ENCODE results near the gene CCDC142.

The CCDC142 gene

DNA sequence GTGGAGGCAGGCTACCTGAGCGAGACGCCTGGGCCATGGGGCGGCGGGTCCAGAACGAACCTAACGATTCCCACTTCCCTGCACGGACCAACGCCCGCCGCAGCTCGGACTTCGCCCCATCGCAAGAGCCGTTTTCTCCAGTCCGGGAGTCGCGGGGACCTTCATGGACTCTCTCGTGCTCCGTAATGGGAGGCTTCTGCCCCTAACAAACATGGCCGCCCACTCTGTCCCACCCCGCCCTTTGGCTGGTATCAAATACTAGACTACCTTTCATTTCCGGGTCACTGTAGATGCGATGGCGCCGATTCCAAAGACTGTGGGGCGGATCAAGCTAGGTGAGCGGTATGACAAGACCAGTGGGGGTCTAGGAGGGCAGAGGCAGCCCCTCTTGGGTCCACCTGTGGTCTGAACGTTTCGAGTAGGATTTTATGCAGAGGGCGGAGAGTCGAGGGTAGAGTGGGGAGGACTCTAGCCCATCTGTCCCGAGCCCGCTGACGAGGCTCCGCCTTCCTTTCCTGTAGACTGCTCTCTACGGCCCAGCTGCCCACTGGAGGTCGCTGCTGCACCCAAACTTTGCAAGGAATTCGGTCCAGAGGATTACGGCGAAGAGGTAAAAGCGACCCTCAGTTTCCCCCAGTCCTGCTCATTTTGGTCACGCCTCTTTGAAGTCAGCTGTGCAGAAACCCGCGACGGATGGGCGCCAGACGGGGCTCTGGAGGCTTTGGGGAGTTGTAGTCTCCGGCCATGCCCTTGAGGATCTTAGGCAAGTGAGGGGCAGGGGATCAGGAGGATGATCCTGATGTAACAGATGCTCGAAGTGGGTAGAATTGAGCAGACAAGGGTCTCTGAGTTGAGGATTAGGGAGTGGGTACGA, at the start of gene CCDC142, which contains the start of gene TTC31:
Gene CCDC142 (minus strand): TSS at position 198 of the 874 bp plus-strand sequence. CDS start 161 bp downstream, at position 37.
Gene TTC31 (plus strand): TSS at position 281 of the 874 bp plus-strand sequence. CDS start 15 bp downstream, at position 296.
- DNase-seq: peak; percentile 81 to 100 (median 95)

DNA sequence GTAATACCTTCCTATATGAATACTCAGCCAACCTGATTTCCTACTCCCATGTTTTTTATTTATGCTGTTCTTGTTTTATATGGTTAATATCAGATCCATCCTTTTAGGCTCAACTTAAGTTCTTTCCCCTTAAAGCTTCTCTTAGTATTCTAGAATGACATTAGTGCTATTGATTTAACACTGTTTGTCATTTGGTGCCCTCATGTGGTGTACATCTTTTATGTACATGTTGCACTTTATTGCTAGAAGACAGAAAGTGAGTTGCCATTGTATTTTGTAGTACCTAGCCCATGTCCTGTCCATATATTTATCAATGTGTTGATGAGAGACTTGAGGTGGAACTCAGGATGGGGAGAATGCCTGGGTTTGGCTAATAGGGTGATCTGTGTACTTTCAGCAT, 49.4 kb upstream of the CCDC142 start:
- no peak for DNase-seq

- DNase-seq: no peak
Observed at GRCh38 chr2:74531666-74532065, 48.9 kb upstream of the CCDC142 start.

DNA sequence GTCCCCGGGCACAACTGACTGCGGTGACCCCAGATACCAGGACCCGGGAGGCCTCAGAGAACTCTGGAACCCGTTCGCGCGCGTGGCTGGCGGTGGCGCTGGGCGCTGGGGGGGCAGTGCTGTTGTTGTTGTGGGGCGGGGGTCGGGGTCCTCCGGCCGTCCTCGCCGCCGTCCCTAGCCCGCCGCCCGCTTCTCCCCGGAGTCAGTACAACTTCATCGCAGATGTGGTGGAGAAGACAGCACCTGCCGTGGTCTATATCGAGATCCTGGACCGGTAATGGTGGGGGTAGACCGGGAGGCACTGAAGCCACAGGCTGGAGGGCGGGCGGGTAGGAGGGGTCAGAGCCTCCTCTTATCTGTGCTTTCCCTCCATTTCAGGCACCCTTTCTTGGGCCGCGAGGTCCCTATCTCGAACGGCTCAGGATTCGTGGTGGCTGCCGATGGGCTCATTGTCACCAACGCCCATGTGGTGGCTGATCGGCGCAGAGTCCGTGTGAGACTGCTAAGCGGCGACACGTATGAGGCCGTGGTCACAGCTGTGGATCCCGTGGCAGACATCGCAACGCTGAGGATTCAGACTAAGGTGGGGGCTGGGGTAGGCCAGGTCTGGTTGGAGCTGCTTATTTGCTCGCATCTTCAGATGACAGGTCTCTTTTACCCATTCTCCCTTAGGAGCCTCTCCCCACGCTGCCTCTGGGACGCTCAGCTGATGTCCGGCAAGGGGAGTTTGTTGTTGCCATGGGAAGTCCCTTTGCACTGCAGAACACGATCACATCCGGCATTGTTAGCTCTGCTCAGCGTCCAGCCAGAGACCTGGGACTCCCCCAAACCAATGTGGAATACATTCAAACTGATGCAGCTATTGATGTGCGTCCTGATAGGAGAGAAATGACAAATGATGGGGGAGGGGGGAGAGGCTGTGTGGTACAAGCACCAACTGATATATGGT, 47.7 kb upstream of the CCDC142 start:
- DNase-seq: peak in 18 of 56 donors; percentile 6 to 54 (median 34)

GRCh38 chr2:74529357-74530238, 46.8 kb upstream of the CCDC142 start, which contains the start of the genes AUP1 and HTRA2:
AUP1 (minus strand) TSS chr2:74529706; CDS start chr2:74529629, 77 bp downstream.
HTRA2 (plus strand) TSS chr2:74529933; CDS start chr2:74530007, 74 bp downstream.
- DNase-seq: peak; percentile 83 to 99 (median 97)

DNA sequence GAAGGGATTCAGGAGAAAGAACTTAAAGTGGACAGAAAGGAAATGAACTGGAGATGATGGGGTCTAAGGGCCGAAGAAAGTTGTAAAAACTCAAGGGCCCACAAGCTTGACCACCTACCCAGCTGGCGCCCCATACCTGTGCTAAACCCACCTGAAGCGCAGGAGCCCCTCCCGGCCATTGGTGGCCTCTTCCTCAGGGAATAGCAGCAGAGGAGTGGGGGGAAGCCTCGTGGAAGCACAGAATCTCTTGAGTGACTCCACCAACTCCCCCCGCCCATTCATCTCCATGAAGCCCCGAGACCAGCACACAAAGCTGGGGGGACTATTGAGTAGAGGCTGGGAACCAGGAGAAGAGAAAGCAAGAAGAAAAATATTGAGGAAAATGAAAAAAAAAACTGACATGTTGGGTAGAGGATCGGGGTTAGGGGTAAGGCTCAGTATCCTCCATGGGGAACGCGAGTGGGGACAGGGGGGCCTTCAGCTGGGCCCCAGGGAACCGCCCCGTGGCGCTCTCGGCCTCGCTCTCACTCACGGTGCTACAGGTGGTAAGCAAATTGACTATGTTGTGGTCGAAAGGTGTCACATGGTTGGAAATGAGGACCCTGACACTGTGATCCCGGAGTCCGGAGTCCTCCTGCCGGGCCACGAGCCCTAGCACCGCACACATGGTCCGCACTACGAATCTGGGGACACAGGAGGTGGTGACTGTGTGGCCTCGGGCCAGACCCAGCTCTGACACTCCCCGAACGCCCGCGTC, 46.0 kb upstream of the CCDC142 start:
- peak in 2 of 56 donors; percentile 43 to 58 for DNase-seq

DNA sequence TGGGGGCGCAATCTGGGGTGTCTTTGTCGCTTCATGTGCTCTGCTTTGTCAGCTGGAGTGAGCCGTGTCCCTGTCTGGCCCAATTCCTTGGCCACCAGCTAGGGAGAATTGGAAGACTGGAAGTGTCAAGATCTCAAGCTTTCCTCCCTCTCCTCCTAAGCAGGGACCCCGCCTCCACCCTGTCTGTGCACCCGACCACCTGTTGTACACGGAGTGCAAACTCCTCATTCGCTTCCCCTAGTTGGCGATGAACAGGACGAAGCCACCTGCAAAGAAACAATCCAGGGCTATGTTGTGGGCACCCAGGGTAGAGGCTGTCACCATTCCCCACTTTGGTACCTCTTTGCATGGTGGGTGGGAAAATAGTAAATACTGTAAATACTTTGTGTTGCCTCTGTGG, 44.9 kb upstream of the CCDC142 start:
- no peak for DNase-seq

DNA sequence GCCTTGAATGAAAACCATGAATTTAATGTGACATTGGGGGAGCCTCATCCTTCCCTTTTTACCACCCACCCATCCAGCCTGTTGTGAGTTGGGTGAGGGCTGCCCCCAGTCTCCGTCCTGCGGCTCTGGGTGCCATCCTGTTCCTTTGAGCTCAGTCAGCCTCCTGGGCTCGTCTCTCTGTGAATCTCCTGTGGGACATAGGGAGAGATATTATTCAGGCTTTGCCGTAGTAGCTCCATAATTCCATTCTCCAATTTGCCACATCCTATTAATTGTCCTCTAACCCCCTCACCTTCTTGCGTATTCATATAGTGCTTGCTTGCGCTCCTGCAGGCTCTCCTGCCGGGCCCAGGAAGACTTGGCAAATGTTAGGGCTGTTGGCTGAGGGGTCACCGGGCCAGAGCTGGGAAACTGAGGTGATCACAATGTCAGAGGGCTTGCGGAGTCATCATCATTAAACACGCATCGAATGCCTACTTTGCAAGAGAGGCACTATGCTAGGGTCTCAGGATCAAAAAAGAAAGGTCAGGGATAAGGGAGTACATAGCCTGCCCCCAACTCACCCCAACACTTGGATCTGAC, 43.9 kb upstream of the CCDC142 start:
- no peak for DNase-seq

DNA sequence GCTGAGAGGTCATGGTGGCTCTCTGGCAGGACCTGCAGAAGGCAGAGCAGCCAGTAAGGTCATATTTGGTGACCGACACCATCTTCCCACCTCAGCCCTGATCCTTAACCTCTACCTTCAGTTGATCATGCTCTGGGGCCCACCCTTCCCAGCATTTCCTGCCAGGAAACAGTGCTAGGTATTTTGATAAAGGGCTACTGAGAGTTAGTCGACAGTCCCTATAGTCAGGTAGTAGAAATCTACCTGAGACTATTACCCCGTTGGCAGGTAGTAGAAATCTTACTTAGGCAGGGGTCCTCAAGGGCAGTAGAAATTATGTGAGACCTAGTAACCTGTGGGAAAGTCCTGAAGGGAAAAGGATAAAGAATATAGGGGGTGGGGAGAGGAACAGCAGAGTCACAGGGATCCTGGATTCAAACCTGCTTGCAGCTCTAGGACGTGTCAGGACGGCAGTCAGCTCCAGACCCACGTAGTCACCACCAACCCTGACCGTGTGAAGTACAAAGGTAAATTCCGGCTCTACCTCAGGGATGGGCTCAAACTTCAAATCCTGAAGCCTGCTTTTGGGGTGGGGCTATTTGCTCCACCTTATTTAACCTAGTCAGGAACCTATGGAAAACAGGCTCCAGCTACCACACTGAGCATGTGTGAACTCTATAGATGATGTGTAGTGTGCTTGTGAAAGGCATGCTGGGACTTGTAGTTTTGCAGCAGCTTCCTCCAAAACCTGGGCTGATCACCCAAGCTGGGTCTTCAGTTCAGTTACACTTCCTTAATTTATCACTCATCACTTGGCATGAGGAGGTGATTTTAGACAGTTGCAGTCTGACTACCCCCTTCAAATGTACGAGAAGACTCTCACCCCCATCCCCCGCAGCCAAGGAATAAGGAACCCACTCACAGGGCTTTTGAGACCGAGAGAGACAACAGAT, 43.2 kb upstream of the CCDC142 start, which contains the start of gene DQX1:
Gene DQX1 (minus strand): TSS at position 515 of the 932 bp plus-strand sequence. CDS start 502 bp downstream, at position 13.
- peak in 1 of 56 donors; percentile 15 for DNase-seq

DNA sequence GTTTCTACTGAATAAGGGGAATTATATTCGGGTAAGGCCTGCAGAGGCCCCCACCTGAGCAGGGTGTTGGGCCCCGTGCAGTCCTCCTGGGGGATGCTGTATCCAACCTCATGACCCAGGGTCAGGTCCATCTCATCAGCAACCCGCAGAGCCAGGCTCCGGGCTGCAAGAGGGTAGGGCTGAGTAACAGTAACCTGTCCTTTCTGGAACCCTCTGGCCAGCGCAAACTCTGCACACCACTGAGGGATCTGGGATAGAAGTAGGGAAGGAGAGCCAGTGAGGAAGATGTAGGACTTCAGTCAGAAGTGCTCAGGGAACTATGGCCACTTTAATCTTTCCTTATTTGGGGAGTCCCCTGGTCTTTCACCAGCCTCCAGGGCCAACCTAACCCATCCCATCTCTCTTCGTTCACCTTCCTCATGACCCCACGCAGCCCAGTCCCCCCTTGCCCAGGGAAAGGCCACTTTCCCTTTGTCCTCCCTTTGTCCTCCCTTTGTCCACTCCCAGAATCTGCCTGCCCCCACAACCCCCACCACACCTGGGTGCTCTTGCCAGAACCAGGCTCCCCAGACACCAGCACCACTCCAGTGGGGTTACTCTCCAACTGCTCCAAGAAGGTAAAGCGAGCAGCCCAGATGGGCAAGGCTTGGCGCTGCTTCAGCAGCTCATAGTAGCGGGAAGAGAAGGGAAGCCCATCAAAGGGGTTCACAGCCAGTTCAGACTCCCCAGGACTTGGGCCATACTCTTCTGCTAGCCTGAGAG, 42.3 kb upstream of the CCDC142 start:
- DNase-seq: no peak

DNA sequence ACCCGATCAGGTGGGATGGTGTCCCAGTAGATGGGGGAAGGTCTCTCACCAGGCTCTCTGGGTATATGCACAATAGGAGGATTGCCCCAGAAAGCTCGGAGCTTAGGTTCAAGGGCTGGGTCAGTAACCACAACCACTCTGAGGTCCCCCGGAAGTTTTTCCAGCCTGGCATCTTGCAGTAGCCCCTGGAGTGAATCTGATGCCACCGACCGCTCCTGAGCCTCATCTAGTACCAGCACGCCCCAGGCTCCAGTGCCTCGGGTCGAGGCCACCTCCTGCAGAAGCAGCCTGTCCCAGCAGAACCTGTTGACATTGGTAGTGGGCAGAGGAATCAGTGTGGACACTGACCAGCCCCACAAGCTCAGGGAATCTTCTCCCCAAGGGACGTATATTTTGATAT, 41.2 kb upstream of the CCDC142 start:
- DNase-seq: no peak

DNA sequence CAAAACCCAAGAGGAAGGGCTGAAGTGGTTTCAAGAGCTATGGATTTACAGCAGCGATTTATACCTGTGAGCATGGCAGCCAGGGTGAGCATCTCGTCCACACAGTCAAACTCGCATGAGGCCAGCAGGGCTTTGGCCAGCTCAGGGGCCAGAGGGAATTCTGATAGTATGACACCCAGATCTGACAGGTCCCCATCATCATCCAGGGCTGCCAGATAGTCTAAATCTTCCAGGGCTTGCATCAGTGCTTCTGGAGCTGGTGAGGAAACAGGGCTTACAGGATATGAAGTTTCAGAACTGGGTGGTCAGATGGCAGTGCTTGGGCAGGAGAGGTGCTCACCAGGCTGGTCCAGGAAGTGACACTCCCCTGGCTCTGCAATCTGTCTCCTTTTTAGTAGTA, 39.7 kb upstream of the CCDC142 start:
- DNase-seq: no peak

DNA sequence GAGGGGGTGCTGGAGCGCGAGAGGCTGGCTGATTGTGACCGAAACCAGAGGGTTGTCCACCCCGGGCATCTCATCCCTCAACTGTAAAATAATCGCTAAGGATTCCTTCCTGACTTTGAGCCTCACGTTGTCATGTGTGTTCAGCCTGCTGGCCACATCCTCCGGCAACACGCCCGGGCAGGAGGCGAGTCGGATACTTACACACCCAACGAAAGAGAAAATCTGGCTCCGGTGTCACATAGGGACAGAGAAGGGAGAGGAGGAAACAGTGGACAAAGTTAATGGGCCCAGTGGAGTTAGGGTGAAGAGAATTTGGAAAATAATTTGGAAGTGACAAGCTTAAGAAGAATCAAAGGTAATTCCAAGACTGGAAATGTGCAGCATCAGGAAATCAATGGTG, 33.9 kb upstream of the CCDC142 start:
- DNase-seq: no peak

DNA sequence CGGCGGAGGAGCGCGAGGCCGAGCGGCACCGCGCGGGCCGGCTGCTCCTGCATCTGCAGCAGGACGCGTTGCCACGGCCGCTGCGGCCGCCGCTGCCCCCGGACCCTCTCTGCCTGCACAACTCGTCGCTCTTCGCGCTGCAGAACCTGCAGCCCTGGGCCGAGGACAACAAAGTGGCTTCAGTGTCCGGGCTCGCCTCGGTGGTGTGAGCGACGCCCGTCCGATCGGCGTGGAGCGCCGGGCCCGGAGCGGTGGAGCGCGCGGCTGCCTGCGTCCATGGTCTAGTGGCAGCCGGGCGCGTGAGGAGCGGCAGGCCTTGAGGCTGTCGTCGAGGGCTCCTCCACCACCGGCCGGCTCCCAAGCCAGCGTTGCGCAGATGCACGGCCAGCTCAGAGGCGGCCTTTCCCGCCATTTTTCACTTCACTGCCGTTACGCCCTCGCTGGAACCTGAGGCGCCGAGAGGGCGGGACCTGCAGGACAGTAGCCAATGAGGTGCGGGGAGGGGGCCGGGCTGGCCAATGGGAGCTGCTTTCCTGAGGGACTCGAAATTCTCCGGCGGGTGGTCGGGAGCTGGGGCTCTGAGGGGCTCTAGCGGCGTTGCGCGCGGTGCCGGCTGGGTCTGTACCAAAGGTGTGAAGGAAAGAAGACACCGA, 33.3 kb upstream of the CCDC142 start:
- peak in 33 of 56 donors; percentile 3 to 60 (median 13) for DNase-seq

DNA sequence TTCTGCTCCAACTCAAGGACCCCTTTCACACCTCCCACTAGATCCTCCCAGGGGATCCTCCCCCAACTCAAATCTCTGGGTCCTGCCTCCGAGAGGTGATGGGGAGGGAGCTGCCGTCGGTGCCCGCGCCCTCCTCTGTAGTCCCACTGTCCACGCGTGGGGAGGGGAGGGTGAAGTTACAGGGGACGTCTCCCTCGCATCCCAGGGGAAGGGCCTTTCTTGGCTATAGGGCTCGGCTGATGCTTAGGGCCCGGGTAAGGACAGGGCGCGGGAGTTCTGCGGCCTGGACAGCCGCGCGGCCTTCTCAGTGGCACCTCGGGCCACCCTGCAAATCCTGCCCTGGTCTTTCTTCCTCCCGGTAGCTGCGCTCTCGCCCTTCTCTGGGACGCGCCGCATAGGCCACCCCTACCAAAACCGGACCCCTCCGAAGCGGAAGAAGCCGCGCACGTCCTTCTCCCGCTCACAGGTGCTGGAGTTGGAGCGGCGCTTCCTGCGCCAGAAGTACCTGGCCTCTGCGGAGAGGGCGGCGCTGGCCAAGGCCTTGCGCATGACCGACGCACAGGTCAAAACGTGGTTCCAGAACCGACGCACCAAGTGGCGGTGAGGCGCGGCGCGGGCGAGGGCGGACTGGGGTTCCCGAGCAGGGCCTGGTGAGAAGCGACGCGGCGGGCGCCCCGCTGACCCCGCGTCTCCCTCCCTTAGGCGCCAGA, 32.6 kb upstream of the CCDC142 start:
- no peak for DNase-seq
